Measurements from ENCODE around the gene RANBP3.

- TF ChIP-seq CTCF (IDR thresholded peaks at IDR 0.05; ENCODE audit: low read length) = no peak
- no peak for TF ChIP-seq EZH2 (IDR thresholded peaks at IDR 0.05; ENCODE audit: borderline replicate concordance, low read length)
Observed at GRCh38 chr19:5937550-5937949, 40.4 kb downstream of the RANBP3 start.
